Fibroblast of lung (primary cell): ENCODE measurements around the gene ZNF609.

ENCODE experiments used
- EZH2 ChIP-seq: IDR thresholded peaks from 2 replicates; pipeline ENCODE4 v1.5.1; 2012; ENCODE audit warnings: low read length, control low read depth, mild to moderate bottlenecking; ENCODE audit errors: missing control alignments
- TF ChIP-seq, protein P1 (sequence below), 2 donors: IDR thresholded peaks in 1 of 2; conservative IDR thresholded peaks in 1 of 2; 1 replicate in 1 of 2; 2 replicates in 1 of 2; pipeline ENCODE4 v1.5.1; 2011 to 2012; ENCODE audit warnings: low read length in 2 of 2, control low read depth in 1 of 2, inconsistent platforms in 1 of 2, low read depth in 1 of 2, mild to moderate bottlenecking in 1 of 2

DNA sequence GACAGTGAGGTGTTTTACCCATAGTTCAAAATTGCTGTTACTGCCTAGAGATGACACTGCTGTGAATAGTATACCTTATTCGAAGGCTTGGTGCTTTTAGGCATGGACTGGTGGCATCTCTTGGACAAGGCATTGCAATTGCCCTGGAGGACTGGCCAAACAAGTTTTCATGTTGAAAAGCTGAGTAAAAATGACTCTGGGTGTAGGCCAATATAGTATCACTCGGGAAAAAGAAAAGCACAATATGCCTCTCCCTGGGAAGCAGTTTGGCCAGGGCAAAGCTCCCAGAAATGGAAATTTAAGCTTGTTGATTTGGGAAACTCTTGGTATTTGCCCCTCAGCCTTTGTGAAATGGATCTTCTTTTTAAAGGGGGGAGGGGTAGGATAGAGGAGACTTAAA lies 54.8 kb downstream of the ZNF609 start:
- no peak for TF ChIP-seq EZH2
- TF ChIP-seq, protein P1, sequence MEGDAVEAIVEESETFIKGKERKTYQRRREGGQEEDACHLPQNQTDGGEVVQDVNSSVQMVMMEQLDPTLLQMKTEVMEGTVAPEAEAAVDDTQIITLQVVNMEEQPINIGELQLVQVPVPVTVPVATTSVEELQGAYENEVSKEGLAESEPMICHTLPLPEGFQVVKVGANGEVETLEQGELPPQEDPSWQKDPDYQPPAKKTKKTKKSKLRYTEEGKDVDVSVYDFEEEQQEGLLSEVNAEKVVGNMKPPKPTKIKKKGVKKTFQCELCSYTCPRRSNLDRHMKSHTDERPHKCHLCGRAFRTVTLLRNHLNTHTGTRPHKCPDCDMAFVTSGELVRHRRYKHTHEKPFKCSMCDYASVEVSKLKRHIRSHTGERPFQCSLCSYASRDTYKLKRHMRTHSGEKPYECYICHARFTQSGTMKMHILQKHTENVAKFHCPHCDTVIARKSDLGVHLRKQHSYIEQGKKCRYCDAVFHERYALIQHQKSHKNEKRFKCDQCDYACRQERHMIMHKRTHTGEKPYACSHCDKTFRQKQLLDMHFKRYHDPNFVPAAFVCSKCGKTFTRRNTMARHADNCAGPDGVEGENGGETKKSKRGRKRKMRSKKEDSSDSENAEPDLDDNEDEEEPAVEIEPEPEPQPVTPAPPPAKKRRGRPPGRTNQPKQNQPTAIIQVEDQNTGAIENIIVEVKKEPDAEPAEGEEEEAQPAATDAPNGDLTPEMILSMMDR (conservative IDR thresholded peaks at IDR 0.05 in 1 of 2, IDR thresholded peaks at IDR 0.05 in 1 of 2; ENCODE audit: low read depth in 1 of 2, low read length in 2 of 2), result no peak
